Raji (cell line): ENCODE results near the gene ZFYVE28.

ENCODE experiments used
- POLR2A ChIP-seq: IDR thresholded peaks from 2 replicates; pipeline ENCODE4 v1.6.1; 2011; ENCODE audit warnings: low read depth, low read length, control low read depth; ENCODE audit not compliant: insufficient read depth

ZFYVE28 gene

GRCh38 chr4:2417765-2418649, at the start of gene ZFYVE28:
Gene ZFYVE28, minus strand, starts transcription at chr4:2418645. Its CDS starts 322 bp downstream, at chr4:2418323.
- TF ChIP-seq POLR2A = peak; percentile 55

GRCh38 chr4:2465032-2465431, 46.6 kb upstream of the ZFYVE28 start:
- 0 out of 2 replicates have a peak, but pooled peaks have one; percentile 21 for TF ChIP-seq POLR2A

GRCh38 chr4:2462992-2463762, 44.7 kb upstream of the ZFYVE28 start:
- TF ChIP-seq POLR2A = no peak

- TF ChIP-seq POLR2A = no peak
Observed at GRCh38 chr4:2462218-2462991, 44.0 kb upstream of the ZFYVE28 start.

GRCh38 chr4:2461246-2461960, 43.0 kb upstream of the ZFYVE28 start:
- TF ChIP-seq POLR2A = no peak

- TF ChIP-seq POLR2A = no peak
Observed at GRCh38 chr4:2459589-2460349, 41.3 kb upstream of the ZFYVE28 start.

GRCh38 chr4:2458546-2459491, 40.4 kb upstream of the ZFYVE28 start:
- no peak for TF ChIP-seq POLR2A

DNA sequence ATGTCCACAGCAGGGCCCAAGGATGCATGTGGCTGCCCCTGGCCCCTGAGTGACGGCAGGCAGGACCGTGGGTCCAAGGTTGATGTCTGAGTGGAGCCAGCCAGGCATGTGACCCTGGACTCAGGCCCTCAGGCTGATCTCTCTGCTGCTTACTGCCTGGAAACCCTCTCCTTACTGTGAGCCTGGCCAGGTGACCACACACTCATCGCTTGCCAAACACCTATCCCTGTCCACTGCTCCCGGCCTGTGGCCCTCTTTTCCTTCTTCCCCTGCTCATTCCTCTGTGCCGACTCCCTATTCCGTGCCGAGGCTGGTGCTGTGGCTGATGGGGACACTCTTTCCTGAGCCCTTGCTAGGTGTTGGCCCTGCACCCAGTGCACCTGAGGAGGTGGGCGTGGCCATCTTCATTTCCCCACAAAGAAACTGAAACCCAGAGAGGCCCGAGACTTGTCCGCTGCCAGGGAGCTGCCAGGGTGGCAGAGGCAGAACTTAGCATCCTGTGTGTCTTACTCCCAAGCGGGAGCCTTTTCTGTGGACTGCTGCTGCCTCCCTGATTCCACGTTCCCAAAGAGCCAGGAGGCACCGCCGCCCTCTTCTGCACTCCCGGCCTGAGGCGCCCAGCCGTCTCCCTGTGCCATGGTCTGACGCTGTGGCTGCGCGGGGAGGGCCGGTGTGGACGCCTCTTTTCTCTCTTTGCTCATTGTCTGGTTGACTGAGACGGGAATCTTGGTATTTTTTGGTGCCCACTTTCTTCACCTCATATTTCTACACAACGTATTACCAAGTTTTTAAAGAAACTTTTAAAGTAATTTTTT, 39.2 kb upstream of the ZFYVE28 start:
- no peak for TF ChIP-seq POLR2A

DNA sequence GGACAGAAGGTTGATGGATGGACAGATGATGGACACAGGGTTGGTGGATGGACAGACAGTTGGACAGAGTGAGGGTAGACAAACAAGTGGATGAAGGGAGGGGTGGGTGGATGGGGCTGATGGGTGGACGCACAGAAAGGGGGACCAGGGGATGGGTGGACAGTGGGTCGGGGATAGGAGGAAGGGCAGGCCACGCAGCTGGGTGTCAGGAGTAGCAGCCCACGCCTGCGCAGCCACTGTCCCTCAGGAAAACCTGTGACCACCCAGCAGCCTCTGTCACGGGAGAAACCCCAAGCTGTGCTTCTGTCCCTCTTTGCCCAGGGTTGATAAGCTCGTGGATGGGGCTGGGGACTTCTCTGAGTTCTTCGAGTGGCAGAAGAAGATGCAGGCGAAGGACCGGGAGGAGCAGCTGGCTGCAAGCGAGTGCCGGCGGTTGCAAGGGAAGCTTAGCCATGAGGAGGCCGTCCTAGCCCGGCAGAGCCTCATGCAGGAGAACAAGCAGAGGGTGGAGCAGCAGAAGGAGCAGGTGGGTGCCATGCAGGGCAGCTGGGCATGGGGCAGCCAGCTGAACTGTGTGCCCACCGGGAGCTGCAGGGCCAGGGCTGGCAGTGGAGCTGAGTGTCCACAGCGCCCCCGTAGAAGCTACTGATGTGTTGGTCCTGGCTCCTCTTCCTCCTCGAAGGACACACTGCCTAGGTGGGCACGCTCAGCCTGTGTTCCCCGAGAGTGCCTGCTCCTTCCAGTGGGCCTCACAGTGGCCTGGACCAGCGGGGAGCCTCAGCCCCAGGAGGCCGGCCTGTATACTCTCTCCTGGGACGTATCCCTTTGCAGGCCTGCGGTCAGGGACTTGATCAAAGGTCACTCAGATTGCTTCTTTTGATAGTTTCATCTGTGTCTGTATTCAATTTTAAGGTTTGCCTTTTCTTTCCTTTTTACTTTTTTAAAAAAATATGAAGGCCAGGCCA, 33.7 kb upstream of the ZFYVE28 start:
- no peak for TF ChIP-seq POLR2A

GRCh38 chr4:2451036-2451520, 32.6 kb upstream of the ZFYVE28 start:
- no peak for TF ChIP-seq POLR2A
